NCI-H2107 treated with DMSO at 0.1 percent for 48 hours (cell line): ENCODE measurements around the gene SLC39A3.

ENCODE experiments used
- DNase-seq: peaks from one replicate; lab custom pipeline; 2025; ENCODE audit not compliant: unreplicated experiment; lab: John Stamatoyannopoulos, UW

Gene SLC39A3

DNA sequence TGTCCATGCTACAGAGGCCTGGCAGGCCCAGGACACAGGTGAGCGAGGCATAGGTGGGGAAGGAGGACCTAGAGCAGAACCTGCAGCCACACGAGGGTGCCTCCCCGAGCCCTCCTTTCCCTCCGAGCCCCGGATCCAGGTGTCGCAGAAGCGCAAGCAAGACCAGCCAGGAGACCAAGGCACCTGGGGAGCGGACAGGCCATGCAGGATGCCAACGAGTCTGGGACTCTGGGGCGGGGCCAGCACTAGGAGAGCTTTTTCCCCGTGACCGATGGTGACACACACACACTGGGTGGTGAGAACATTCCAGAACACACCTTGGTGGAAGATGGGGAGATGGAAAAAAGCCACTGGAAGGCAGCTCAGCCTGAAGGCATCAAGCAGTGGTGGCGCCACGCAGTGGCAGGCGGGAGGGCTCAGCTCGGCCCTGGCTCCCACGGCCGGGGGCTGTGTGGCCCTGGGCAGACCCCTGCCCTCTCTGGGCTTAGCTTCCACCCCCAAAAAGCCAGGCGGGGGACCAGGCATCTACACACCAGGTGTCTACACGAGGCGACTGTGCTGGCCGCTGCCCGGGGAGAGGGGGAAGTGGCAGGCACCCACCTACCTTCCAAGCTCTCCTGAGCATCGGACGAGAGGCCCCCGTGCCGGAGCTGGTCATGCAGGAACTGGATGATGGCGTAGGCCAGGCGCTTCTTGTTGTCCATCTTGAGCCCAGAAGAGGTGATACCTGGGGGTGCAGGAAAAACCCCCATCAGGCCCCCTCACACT is 28.7 kb upstream of the SLC39A3 start:
- DNase-seq, result no peak

DNA sequence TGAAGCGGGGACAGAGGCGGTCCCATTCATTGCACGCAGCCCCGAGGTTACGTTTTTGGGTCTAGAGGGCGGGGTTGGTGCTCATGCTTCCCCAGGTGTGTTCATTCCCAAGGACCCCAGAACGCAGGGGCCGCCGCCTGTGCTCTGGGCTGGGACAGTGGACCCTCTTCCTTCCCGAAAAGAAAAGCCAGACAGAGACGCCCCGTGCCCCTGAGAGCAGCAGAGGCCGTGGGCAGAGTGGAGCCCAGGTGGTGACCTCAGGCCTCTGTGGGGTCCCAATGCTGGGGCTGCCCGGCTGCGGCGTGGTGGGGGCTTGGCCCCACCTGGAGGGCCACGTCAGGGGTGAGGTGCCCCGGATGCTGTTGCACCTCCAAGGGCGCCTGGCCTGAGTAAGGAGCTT is 27.9 kb upstream of the SLC39A3 start:
- DNase-seq, result no peak

DNA sequence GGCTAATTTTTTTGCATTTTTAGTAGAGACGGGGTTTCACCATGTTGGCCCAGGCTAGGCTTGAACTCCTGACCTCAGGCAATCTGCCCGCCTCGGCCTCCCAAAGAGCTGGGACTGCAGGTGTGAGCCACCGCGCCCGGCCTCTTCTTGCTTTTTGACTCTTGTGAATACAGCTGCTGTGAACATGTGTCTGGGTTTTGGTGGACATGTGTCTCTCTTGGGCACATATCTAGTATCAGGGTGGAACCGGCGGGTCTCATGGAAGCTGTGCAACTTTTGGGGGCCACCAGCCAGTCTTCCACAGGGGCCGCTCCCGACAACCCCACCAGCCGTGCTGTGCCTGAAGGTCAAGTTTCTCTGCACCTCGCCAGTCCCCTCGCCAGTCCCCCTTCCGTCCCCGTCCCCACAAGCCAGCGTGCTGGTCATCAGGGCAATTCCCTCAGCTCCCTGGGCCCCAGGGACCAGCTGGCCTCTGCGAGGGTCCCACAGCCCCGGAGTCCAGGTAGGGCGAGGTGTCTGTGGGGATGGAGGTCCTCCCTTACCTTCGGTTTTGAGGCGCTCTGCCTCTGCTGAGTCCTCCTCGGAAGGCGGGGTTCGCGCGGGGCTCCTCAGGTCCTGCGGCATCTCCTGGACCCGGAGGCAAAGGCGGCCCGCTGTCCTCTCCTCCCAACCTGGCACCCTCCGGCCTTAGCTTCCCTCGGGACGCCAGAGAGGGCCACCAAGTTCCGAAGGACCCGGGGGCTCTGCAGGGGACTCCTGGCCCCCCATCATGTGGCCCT is 27.0 kb upstream of the SLC39A3 start:
- no peak for DNase-seq

DNA sequence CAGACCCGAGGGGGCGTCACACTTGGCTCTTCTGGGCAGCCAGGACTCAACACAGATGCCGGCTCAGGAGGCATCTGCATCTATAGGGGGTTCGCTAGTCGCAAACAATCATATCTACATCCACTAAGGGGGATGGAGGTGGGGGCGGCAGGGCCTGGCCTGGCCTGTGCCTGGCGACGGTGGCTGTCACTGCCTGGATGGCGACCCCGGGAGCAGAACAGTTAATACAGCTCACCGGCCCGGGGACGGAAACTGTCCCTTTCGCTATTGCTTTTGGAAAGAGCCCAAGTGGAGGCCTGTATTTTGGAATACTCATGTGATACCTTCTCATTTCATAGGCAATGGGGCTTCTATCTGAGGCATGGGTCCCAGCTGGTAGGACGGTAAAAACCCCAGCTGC is 25.6 kb upstream of the SLC39A3 start:
- DNase-seq, result no peak

DNA sequence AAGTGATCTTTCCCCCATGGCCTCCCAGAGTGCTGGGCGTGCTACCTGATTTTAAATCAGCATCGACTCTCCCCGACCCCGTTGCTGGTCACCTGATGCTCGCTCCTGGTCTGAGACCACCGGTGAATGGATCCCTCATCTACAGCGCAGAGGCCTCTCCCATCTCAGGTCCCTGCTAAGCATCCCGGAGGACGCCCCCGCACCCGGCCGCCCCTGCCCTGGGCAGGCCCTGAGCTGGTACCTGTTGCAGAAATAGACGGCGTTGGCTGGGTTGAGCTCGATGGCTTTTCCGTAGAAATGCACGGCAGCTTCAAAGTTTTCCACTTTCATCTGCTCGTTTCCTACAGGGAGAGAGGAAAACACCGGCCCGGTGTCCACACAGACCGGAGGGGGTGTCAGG is 25.1 kb upstream of the SLC39A3 start:
- DNase-seq, result no peak

DNA sequence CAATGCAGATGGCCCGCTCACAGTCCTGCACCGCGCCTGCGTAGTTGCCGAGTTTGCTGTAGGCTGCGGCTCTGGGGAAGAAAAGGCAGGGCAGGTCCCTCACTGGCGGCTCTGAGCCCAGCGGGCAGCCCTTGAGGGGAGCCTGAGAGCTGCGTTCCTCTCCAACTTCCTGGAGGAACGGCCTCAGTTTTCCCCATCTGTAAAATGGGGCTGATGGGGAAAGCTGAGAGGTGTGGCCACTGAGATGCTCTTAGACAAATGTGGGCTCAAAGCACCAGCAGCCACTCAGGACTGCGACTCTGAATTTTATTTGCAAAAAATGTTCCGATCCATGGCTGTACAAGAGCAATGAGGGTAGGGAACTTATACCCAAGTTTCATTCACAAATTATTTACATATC is 23.9 kb upstream of the SLC39A3 start:
- no peak for DNase-seq

DNA sequence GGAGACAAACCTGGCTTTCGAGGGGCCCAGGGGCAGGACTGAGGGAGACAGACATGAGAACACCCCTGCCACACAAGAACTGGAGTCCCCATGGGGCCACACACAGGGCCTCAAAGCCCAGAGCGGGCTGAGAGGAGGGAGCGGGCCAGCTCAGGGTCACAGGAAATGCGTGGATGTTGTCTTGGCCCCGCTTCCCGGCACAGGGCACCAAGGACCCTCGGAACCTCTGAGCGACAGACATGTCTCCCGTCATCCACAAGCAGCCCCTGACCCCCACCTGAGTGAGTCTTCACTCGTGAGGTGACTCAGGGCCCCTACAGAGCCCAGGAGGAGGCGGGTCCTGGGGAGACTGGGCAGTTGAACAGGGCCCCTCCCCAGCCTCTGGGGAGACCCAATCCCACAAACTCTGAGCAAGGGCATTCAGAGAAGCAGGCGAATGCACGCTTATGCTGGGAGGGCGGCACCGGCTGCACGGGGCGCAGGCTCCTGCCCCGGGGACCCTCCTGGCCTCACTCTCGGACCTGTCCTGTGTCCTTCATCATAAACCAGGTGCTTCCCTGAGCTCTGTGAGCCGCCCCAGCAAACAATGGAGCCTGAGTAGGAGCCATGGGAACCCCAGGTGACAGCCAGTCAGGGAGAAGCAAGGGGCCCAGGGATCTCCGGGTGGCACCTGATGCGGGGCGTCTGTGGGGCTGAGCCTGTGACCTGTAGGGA is 23.1 kb upstream of the SLC39A3 start:
- DNase-seq, result no peak

DNA sequence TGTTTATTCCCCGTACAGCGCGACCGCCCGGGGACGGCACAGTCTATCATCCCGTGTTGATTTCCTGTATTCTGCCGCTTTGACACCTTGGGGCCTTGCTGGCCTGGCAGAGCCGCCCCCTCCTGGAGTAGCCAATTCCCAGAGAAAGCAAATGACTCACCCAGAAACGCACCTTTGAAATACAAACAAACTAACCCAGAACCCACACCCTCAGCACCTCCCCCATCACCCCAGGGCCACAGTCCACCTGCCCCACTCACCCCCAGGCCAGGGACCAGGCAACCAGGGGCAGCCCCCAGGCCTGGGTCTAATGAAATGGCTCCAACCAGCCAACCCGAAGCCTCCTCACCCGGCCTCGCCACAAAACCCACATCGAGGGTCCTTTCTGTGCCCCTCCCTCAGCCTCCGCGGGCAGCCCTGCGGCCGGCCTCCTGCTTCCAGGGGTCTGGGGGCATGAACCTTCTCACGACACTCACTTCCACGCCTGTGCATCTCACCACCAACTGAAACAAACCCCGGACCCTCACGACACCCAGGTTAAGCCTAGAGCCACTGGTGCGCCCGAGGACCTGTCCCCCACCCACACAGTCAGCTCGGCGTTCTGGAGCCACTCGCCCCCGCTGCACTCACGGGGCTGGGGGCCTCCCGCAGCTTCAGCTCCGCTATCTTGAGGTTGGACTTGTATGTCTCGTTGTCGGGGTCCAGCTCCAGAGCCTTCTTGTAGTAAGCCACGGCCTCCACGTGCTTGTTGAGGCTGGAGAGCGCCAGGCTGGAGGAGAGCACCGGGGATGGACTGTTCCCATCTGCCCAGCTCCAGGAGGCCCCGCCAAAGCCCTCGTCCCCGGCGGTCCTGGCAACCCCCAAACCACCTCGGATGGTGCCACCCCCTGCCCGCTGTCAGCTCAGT is 22.3 kb upstream of the SLC39A3 start:
- no peak for DNase-seq

DNA sequence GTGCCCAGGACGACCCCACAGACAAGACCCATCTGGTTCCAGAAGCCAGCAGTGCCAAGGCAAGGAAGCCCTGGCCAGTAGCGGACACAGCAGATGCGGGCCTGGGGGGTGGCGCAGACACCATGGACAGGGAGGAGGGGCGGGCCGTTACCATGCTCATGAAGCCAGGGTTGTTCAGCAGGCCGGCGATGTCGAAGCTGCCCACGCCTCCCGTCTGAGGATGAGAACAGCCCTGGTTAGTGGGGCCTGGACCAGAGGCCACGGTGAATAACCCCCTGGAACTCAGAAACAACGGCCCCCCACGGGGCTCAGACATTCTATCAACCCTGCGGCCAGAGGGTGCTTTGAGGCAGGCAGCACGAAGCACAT is 21.5 kb upstream of the SLC39A3 start:
- no peak for DNase-seq

DNA sequence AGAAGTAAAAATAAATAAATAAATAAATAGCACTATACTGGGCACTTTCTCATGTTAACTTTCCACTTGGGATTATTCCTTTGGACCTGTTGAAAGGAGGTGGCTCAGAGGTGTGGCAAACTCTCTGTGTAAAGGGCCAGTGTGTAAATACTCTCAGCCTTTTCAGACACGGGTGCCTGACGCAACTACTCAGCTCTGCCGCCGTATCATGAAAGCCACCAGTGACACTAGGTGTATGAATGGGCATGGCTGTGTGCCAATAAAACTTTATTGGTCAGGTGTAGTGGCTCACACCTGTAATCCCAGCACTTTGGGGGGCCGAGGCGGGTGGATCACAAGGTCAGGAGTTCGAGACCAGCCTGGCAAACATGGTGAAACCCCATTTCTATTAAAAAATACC is 20.1 kb upstream of the SLC39A3 start:
- DNase-seq, result no peak

DNA sequence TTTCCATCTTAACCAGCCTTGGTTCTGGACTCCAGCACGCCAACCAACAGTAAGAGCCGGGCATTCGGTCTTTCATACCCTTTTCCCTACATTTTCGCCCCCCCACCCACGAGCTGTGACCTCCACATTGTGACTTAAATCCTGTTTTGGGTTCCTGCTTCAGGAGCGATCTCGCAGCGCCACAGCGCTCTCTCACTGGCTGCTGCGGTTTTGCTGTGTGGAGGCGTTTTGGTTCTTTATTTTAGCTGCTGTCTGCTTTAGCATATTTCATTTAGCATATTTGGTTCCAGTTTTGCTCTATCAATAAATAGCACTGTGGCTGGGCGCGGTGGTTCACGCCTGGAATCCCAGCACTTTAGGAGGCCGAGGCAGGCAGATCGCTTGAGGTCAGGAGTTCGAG is 19.5 kb upstream of the SLC39A3 start:
- no peak for DNase-seq

DNA sequence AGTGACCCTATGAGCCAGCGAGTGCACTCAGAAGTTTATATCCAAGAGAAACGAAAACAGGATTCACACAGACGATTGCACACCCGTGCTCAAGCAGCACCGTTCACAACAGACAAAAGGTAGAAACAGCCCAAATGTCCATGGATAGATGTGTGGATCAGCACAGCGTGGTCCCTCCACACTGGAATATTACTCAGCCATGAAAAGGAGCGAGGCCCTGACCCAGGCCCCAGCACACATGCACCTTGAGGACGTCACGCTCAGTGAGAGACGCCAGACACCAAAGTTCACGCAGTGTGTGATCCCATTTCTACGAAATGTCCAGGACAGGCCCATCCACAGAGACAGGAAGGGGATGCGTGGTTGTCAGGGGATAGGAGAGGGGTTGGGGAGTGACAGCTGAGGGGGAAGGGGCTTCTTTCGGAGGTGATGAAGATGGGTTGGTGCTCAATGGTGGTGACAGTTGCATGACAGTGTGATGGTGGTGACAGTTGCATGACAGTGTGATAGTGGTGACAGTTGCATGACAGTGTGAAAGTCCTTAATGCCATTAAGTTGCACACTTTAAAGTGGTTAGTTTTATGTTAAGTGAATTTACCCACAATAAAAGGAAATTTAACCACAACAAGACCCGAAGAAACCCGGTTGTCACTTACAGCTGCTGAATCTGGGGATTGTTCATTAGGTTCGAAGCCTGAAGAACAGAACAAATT is 18.9 kb upstream of the SLC39A3 start:
- DNase-seq, result no peak

DNA sequence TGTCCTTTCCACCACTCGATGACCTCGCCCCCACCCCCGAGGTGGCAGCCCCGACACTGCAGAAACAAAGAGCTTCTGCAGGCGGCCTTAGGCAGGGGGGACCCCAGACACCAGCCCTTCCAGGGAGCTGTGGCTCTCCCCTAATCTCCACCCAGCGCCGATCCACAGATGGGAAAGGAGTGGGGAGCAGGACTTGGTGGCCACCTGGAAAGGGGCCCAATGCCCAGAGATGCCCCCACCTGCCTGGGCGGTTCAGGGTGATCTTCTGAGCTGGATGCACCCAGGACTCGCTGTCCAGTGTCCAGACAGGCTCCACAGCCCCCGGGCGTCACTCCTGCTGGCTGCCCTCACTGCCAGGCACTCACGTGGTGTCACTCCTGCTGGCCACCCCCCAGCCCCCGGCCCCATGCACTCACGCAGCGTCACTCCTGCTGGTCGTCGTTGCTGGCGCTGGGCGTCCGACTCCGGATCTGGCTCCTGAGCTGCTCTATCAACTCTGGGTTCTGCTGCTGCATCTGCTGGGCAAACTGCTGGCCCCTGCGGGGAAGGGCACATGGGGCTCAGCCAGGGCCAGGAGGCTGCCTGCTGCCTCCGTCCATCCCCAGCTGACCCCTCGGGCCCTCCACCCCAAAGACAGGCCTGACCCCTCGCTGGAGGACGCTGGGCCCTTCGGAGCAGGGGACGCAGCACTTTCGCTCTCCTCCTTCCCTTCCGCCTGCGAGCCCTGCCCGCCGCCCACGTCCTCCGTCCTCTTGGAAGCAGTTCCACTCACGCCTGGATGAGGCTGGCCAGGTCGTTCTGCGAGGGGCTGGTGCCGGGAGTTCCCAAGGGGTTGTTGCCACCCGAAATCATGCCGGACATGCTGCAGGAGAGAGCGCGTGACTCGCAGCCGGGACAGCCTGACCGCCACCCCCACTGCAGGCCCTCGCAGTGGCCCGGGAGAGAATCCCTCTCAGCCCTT is 17.4 kb upstream of the SLC39A3 start:
- no peak for DNase-seq

DNA sequence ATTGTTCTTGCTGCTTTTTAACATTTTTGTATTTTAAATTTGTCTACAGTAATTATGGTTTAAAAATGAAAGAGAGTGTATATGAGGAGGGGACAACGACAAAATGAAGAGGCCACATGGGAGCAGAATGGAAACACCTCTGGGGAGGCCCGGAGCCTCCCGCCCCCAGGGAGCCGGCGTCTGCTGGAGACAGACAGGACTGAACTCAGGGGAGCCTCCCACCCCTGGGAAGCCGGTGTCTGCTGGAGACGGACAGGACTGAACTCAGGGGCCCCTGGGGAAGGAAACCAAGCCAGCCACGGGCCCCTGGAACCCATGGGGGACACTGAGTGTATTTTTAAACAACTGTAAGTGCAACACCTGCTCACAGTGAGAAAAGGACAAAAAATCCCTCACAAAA is 16.7 kb upstream of the SLC39A3 start:
- no peak for DNase-seq

DNA sequence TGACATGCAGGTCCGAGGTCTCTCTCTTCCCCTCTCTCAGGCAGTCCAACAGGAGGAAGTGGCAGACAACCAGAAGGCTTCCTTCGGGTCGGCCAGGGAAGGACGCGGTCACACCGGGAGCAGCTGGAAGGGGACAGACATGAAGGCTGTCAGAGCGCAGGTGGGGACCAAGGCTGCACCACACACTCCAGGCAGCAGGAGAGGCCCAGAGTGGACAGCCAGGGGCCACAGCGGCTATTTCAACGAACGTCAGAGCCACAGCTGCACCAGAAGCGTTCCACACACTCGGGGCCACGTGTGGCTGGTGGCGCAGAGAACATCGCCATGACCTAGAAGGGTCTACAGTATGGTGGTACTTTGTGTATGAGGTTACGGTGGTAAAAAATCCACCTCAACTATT is 16.0 kb upstream of the SLC39A3 start:
- no peak for DNase-seq

DNA sequence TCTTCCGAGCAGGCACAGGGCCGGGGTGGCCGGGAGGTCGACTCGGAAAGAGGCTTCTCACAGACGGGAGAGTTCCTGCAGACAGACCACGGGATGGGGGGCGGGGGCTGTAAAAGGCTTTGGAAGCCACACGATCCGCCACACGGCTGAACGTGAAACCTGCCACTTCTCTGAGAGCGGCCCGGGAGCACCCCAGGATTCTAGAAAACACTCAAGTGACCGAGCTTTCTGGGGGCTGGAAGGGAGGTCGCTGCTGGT is 15.6 kb upstream of the SLC39A3 start:
- DNase-seq, result no peak

DNA sequence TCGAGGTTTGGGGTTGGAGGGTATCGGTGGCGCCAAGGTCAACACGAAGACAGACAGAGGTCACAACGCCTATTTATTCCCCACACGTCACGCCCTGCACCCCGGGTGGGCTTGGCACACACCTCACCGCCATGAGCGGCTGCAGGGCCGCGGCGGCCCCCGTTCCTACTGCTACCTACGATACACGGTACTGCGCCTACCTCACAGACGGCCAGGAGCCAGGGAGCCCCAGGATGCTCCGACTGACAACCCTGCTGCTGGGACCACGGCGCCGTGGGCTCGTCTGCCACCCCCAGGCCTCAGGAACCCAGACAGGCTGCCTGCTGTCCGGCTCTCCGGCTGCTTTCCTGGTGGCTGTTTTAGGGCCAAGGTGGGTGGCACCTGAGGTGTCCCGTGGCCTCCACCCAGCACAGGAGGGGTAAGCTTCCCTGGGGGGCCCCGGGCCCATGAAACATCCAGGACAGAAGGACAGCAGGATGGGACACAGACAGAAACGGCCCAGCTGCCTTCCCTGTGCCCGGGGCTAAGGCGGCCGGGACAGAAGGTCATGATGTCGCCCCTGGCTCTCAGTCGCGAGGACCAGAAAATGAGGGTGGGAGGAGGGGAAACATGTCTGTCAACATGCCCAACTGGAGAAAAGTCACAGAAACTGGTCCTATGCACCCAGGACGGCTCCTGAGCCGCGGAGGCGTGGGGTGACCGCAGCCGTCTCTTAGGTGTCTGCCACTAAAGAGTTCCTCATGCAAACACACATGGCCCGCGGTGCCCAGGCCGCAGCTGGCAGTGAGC is 15.0 kb upstream of the SLC39A3 start:
- no peak for DNase-seq

DNA sequence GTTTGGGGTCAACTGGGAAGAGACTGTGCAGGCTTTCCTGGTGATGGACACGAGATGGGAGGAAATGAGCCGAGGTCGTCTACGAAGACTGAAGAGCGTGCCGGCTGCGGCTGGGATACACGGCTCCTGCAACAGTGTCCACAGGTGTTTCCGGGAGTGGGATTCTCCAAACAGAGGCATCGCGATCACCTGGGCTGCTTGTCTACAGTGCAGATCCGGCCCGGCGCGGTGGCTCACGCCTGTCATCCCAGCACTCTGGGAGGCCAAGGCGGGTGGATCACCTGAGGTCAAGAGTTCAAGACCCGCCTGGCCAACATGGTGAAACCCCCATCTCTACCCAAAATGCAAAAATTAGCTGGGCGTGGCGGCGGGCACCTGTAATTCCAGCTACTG is 11.6 kb upstream of the SLC39A3 start:
- DNase-seq, result no peak
